ES-I3 (cell line): Measurements from ENCODE around the gene TTC21A.
A peak's percentile ranks its signal among the peaks of the same experiment; 100 is the strongest.

Source experiments
- H3K36me3 ChIP-seq: 2 replicates; pipeline ENCODE4 v1.6.1; 2013; ENCODE audit warnings: mild to moderate bottlenecking, low read length, control low read depth, moderate library complexity; ENCODE audit not compliant: insufficient read depth
- H3K4me1 ChIP-seq: 2 replicates; pipeline ENCODE4 v1.6.1; 2013; ENCODE audit warnings: mild to moderate bottlenecking, control low read depth, low read length; ENCODE audit not compliant: insufficient read depth
- H3K9ac ChIP-seq: 2 replicates; pipeline ENCODE4 v1.6.1; 2013; ENCODE audit warnings: low read depth, mild to moderate bottlenecking, low read length, moderate library complexity
- H3K9me3 ChIP-seq: 2 replicates; pipeline ENCODE4 v1.6.1; 2013; ENCODE audit warnings: mild to moderate bottlenecking, low read length, moderate library complexity; ENCODE audit not compliant: control insufficient read depth, insufficient read depth

TTC21A gene

GRCh38 chr3:39142067-39142466 is 34.6 kb downstream of the TTC21A start:
- Histone ChIP-seq H3K9ac (no peak overlapping the region), H3K9me3 (no peaks in the 10 kb centered on the region), H3K36me3 (no peaks in the 10 kb centered on the region), H3K4me1 (peaks cover 8% of the 10 kb centered on the region)

GRCh38 chr3:39143051-39143885 is 35.8 kb downstream of the TTC21A start:
- no peak overlapping the region for H3K9ac ChIP-seq
- H3K4me1 ChIP-seq = peaks cover 20% of the 10 kb centered on the region
- no peaks in the 10 kb centered on the region for H3K36me3 ChIP-seq
- H3K9me3 ChIP-seq = no peaks in the 10 kb centered on the region

GRCh38 chr3:39144095-39144747 is 36.7 kb downstream of the TTC21A start:
- Histone ChIP-seq H3K9me3 (no peaks in the 10 kb centered on the region), H3K4me1 (peaks cover 30% of the 10 kb centered on the region), H3K9ac (no peak overlapping the region), H3K36me3 (no peaks in the 10 kb centered on the region)

- Histone ChIP-seq H3K4me1 (peaks cover 36% of the 10 kb centered on the region), H3K36me3 (no peaks in the 10 kb centered on the region), H3K9ac (no peak overlapping the region), H3K9me3 (no peaks in the 10 kb centered on the region)
These were observed 37.4 kb downstream of the TTC21A start for GRCh38 chr3:39144748-39145380.

- no peaks in the 10 kb centered on the region for H3K36me3 ChIP-seq
- H3K9ac ChIP-seq = no peak overlapping the region
- H3K4me1 ChIP-seq = peaks cover 47% of the 10 kb centered on the region
- H3K9me3 ChIP-seq = no peaks in the 10 kb centered on the region
These were observed 38.6 kb downstream of the TTC21A start for GRCh38 chr3:39146083-39146501.

DNA sequence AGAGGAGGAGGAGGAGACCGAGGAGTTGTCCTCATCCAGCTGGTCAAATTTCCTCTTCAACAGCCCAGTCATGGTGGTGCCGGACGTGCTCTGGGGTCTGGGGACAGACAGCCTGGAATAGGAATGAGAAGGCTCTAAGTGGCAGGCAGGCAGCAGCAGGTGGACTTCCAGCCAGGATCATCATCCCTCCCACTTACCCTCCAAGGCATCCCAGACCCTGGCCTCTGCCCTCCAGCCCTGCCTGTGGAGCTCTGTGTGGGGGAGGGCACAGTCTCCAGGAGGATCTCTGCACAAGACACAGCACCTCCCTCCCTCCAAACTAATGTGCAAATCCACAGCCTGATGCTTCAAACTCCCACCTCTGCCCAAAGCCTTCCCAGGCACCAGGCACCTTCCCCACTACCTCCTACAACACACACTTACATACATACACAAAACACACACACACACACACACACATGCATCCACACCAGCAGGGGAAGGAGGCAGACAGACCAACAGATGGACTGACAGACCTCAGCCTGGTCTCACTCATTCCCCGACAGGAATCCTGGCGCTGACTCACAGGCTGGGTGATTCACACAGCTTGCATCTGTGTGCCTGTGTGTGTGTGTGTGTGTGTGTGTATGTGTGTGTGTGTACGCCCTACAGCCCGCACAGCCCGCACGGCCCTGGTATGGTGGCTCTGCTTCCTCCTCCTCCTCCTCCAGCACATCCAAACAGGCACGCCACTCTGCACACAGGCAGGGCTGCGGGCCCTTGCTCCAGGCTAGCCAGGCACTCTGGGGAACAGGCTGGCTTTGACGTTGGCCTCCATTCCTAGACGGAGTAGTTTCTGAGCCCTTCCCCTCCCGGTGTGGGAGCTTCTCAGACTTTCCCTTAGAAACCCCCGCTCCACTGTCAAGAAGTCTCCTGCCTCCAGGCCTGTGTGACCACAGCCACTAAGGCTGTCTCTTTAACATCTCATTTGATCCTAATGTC is 39.4 kb downstream of the TTC21A start:
- Histone ChIP-seq H3K36me3 (no peaks in the 10 kb centered on the region), H3K9ac (peak overlapping the region; percentile 22), H3K4me1 (peaks cover 49% of the 10 kb centered on the region), H3K9me3 (no peaks in the 10 kb centered on the region)

GRCh38 chr3:39147711-39148434 is 40.4 kb downstream of the TTC21A start:
- Histone ChIP-seq H3K36me3 (no peaks in the 10 kb centered on the region), H3K9me3 (no peaks in the 10 kb centered on the region), H3K9ac (peak overlapping the region; percentile 22), H3K4me1 (peaks cover 49% of the 10 kb centered on the region)

- Histone ChIP-seq H3K4me1 (peaks cover 49% of the 10 kb centered on the region), H3K36me3 (no peaks in the 10 kb centered on the region), H3K9me3 (no peaks in the 10 kb centered on the region), H3K9ac (no peak overlapping the region)
These were observed 41.1 kb downstream of the TTC21A start for GRCh38 chr3:39148435-39149058.

- H3K36me3 ChIP-seq = no peaks in the 10 kb centered on the region
- H3K9ac ChIP-seq = no peak overlapping the region
- no peaks in the 10 kb centered on the region for H3K9me3 ChIP-seq
- peaks cover 49% of the 10 kb centered on the region for H3K4me1 ChIP-seq
These were observed 41.6 kb downstream of the TTC21A start for GRCh38 chr3:39149059-39149455.

- no peak overlapping the region for H3K9ac ChIP-seq
- H3K4me1 ChIP-seq = peaks cover 49% of the 10 kb centered on the region
- no peaks in the 10 kb centered on the region for H3K9me3 ChIP-seq
- no peaks in the 10 kb centered on the region for H3K36me3 ChIP-seq
These were observed 42.1 kb downstream of the TTC21A start for GRCh38 chr3:39149498-39150147.

- H3K36me3 ChIP-seq = no peaks in the 10 kb centered on the region
These were observed 42.8 kb downstream of the TTC21A start for GRCh38 chr3:39150148-39150802.

GRCh38 chr3:39150803-39151631 is 43.5 kb downstream of the TTC21A start:
- H3K9ac ChIP-seq = peak overlapping the region; percentile 63
- H3K36me3 ChIP-seq = no peaks in the 10 kb centered on the region
- H3K4me1 ChIP-seq = peaks cover 54% of the 10 kb centered on the region
- no peaks in the 10 kb centered on the region for H3K9me3 ChIP-seq

More at GRCh38 chr3:39150148-39150802, 42.8 kb downstream of the TTC21A start:
- Histone ChIP-seq H3K4me1 (peaks cover 54% of the 10 kb centered on the region), H3K9ac (peak overlapping the region; percentile 63; the same call in 1 of the 2 replicates), H3K9me3 (no peaks in the 10 kb centered on the region)
